GM12864 (cell line): ENCODE measurements around the gene CHD9.
A peak's percentile ranks its signal among the peaks of the same experiment; 100 is the strongest.
"Not testable (repeated sequence)": the region's sequence is repeated elsewhere in the genome, so short reads cannot be mapped to it uniquely, and the experiment has no call there.

Experiments used
- DNase-seq: peaks from one replicate; pipeline ENCODE4 v3.0.0-alpha.2; 2011; ENCODE audit warnings: low read depth
- H3K4me3 ChIP-seq: 2 replicates; pipeline ENCODE4 v1.5.1; 2011; ENCODE audit warnings: mild to moderate bottlenecking, low read depth, low read length, control low read depth
- TF ChIP-seq, protein P1 (sequence below): IDR thresholded peaks from 2 replicates; pipeline ENCODE4 v1.5.1; 2011; ENCODE audit warnings: low read depth, mild to moderate bottlenecking, moderate library complexity, low read length, control low read depth, inconsistent platforms; ENCODE audit errors: missing control alignments

CHD9 gene

DNA sequence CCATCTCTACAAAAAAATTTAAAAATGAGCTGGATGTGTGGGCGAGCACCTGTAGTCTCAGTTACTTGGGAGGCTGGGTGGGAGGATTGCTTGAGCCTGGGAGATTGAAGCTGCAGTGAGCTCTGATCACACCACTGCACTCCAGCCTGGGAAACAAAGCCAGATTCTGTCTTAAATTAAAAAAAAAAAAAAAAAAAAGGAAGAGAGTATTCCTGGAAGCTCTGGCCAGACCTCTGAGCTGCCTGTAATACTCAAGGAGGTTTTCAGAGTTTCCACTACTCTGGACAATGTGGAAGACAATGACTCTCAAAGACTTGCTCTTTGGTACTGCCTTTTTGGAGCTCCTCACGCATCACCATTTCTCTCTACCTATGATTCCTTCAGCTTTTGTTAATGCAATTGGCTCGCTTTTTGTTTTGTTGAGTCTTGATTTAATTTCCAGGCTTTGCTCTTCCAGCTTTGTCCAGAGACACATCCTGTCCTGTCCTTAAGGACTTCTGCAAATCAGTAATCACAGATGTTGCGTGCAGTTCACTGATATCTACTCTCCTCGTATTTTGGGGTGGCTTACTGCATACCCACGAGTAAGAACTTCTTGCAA, 10.8 kb downstream of the CHD9 start:
- DNase-seq, result no peak
- TF ChIP-seq, protein P1, sequence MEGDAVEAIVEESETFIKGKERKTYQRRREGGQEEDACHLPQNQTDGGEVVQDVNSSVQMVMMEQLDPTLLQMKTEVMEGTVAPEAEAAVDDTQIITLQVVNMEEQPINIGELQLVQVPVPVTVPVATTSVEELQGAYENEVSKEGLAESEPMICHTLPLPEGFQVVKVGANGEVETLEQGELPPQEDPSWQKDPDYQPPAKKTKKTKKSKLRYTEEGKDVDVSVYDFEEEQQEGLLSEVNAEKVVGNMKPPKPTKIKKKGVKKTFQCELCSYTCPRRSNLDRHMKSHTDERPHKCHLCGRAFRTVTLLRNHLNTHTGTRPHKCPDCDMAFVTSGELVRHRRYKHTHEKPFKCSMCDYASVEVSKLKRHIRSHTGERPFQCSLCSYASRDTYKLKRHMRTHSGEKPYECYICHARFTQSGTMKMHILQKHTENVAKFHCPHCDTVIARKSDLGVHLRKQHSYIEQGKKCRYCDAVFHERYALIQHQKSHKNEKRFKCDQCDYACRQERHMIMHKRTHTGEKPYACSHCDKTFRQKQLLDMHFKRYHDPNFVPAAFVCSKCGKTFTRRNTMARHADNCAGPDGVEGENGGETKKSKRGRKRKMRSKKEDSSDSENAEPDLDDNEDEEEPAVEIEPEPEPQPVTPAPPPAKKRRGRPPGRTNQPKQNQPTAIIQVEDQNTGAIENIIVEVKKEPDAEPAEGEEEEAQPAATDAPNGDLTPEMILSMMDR, result no peak
- no peak overlapping the region for H3K4me3 ChIP-seq

DNA sequence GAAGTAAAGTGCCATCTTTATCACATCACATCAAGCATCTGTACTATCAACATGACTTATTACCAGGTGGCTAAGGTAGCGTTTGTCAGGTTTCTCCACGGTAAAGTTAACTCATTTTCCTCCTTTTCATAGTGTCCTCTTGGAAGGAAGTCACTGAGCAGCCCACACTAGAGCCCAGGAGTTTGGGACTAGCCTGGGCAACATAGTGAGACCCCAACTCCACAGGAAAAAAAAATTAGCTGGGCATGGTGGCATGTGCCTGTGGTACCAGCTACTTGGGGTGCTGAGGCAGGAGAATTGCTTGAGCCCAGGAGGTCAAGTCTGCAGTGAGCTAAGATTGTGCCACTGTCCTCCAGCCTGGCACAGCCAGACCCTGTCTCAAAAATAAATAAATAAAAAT, 12.9 kb downstream of the CHD9 start:
- no peak for DNase-seq
- H3K4me3 ChIP-seq, result no peak overlapping the region
- TF ChIP-seq, protein P1, result no peak

DNA sequence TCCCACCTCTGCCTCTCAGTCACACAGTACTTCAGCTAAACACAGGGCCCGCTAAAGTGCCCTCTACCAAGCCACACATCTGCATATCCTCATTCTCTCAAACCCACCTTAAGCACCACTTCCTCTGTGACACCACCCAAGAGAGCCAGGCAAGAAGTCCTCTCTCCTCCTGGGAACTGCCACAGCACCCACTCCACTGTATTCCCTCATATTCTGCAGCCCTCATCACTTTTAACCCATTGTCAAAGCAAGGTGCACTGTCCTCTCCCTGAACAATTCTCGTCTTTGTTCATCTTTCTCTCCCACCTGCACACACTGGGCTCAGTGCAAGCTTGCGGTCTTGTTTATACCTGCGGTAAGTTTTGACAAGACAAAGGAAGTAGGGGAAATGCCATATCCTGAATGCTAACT, 13.6 kb downstream of the CHD9 start:
- TF ChIP-seq, protein P1, result no peak
- no peak overlapping the region; the same call in 1 of the 2 replicates for H3K4me3 ChIP-seq
- no peak for DNase-seq

DNA sequence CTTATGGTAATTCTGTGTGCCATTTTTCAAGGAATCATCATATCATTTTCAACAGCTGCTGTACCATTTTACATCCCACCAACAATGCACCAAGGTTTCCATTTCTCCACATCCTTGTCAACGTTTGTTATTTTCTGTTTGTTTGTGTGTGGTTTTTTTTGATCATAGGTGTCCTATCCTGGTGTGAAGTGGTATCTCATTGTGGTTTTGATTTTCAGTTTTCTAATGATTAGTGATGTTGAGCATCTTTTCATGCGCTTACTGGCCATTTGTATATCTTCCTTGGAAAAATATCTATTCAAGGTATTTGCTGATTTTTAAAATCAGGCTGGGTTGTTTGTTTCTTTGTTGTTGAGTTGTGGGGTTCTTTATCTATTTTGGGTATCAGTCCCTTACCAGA, 15.0 kb downstream of the CHD9 start:
- no peak for DNase-seq
- TF ChIP-seq, protein P1, result no peak

DNA sequence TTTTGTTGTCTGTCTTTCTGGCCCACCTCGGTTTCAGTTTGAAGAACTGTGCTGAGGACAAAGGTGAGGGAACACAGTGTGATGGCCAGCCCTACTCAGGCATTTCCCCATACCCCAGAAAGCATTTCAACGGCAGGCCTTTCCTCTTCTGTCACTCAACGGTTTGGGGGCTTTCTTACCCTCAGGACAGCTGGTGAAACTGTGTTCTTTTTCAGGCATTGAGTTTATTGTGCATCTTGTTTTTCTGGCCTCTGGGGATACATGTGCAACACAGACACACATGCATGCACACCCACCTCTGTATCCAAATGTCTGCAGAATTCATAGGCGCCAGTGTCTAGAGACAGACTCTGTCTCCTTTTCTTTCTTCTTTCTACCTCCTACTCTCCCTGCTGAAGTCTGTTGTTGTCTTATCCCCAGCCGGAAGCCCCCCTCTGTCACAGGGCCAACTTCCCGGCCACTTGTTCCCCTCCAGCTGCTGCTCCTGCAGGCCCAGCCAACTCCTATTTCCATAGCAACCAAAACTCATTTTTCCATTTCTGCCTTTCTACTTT, 17.0 kb downstream of the CHD9 start:
- H3K4me3 ChIP-seq, result no peak overlapping the region
- TF ChIP-seq, protein P1, result no peak
- peak; percentile 42 for DNase-seq

More for the DNA sequence above, 15.0 kb downstream of the CHD9 start:
- H3K4me3 ChIP-seq, result no peak overlapping the region

DNA sequence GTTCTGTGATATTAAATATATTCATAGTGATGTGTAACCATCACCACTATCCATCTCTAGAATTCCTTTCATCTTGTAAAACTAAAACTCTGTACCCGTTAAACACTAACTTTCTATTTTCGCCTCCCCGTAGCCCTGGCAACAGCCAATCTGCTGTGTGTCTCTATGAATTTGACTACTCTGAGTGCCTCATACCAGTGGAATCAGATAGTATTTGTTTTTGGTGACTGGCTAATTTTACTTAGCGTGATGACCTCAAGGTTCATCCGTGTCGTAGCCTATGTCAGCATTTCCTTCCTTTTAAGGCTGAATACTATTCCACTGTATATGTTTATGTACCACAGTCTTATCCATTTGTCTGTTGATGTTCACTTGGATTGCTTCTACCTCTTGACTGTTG, 18.2 kb downstream of the CHD9 start:
- DNase-seq, result no peak
- no peak overlapping the region for H3K4me3 ChIP-seq
- TF ChIP-seq, protein P1, result no peak

DNA sequence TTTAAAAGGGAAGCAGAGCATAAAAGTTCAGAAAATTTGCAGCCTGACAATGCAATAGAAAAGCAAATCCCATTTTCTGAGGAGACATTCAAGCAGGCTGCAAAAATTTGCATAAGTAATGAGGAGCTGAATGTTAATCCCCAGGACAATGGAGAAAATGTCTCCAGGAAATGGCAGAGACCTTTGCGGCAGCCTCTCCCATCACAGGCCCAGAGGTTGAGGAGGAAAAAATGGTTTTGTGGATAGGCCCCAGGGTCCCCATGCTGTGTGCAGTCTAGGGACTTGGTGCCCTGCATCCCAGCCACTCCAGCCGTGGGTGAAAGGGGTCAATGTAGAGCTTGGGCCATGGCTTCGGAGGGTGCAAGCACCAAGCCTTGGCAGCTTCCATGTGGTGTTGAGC, 19.5 kb downstream of the CHD9 start:
- not testable (repeated sequence) for DNase-seq, H3K4me3 ChIP-seq

DNA sequence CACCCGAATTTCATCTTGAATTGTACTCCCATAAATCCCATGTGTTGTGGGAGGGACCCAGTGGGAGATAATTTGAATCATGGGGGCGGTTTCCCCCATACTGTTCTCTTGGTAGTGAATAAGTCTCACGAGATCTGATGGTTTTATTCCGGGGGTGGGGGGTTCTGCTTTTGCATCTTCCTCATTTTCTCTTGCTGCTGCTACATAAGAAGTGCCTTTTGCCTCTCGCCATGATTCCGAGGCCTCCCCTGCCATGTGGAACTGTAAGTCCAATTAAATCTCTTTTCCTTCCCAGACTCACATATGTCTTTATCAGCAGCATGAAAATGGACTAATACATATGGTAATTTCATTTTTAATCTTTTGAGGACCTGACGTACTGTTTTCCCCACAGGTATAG, 20.7 kb downstream of the CHD9 start:
- H3K4me3 ChIP-seq, DNase-seq: not testable (repeated sequence)
